Smooth muscle cell (in vitro differentiated cells): ENCODE results near the gene ACTL9. TPM values are rescaled to one million over a fixed set of nuclear protein-coding genes. Genes with fewer than 3 reads are reported as not detected.
"Not testable (repeated sequence)": the region's sequence is repeated elsewhere in the genome, so short reads cannot be mapped to it uniquely, and the experiment has no call there.

ENCODE experiments used
- DNase-seq: peaks from one replicate; lab custom pipeline; 2025; ENCODE audit not compliant: unreplicated experiment; lab: John Stamatoyannopoulos, UW
- H2AFZ ChIP-seq: fragments of 200-600 bp; sonication (generic); 2 replicates; pipeline ENCODE4 v1.6.0; 2016; ENCODE audit warnings: antibody characterized with exemption, low read depth, mild to moderate bottlenecking
- H3F3A ChIP-seq: fragments of 200-600 bp; sonication (generic); 2 replicates; pipeline ENCODE4 v1.6.0; 2017; ENCODE audit warnings: antibody characterized with exemption, low read depth
- H3K27ac ChIP-seq: fragments of 200-600 bp; sonication (generic); 2 replicates; pipeline ENCODE4 v1.5.1; 2016; ENCODE audit warnings: low read depth, mild to moderate bottlenecking
- H3K27me3 ChIP-seq: fragments of 200-600 bp; sonication (generic); 2 replicates; pipeline ENCODE4 v1.6.1; 2016; ENCODE audit warnings: low read depth, mild to moderate bottlenecking
- H3K36me3 ChIP-seq: fragments of 200-600 bp; sonication (generic); 2 replicates; pipeline ENCODE4 v1.5.1; 2016; ENCODE audit warnings: low read depth
- H3K4me1 ChIP-seq: fragments of 200-600 bp; sonication (generic); 2 replicates; pipeline ENCODE4 v1.5.1; 2016; ENCODE audit warnings: low read depth
- H3K4me2 ChIP-seq: fragments of 200-600 bp; sonication (generic); 2 replicates; pipeline ENCODE4 v1.6.0; 2016; ENCODE audit warnings: mild to moderate bottlenecking
- H3K4me3 ChIP-seq: fragments of 200-600 bp; sonication (generic); 2 replicates; pipeline ENCODE4 v1.5.1; 2016; ENCODE audit warnings: mild to moderate bottlenecking
- H3K79me2 ChIP-seq: fragments of 200-600 bp; sonication (generic); 2 replicates; pipeline ENCODE4 v1.6.0; 2016; ENCODE audit warnings: low read depth, mild to moderate bottlenecking
- H3K9ac ChIP-seq: fragments of 200-600 bp; sonication (generic); 2 replicates; pipeline ENCODE4 v1.6.0; 2016; ENCODE audit warnings: low read depth
- H3K9me3 ChIP-seq: fragments of 200-600 bp; sonication (generic); replicated peaks from 2 replicates; pipeline ENCODE4 v1.5.1; 2016; ENCODE audit warnings: low read depth
- H4K20me1 ChIP-seq: fragments of 200-600 bp; sonication (generic); 2 replicates; pipeline ENCODE4 v1.6.0; 2016; ENCODE audit warnings: low read depth
- WGBS: methylation state at CpG from one replicate; pipeline ENCODE4 v1.1.7; 2016; ENCODE audit warnings: low lambda C conversion rate; 5-methylcytosine and 5-hydroxymethylcytosine counted together
- polyA plus RNA-seq: library from polyadenylated mRNA; unstranded; fragments of >200 nt; fragmentation: Nextera tagmentation; extraction: Ambion mirVana; gene quantifications from 2 replicates; pipeline ENCODE4 v1.2.1, GENCODE V29; 2016
- total RNA-seq: library from RNA; depleted of rRNA; stranded (reverse); fragments of >200 nt; gene quantifications from 2 replicates; pipeline ENCODE4 v1.2.3, GENCODE V29; 2014
- TF ChIP-seq, protein P1 (sequence below): fragments of 200-600 bp; sonication (generic); IDR thresholded peaks from 2 replicates; pipeline ENCODE4 v1.5.1; 2017; ENCODE audit warnings: borderline replicate concordance, mild to moderate bottlenecking, antibody characterized with exemption; ENCODE audit not compliant: insufficient read depth, poor library complexity, severe bottlenecking

ACTL9 gene, protein sequence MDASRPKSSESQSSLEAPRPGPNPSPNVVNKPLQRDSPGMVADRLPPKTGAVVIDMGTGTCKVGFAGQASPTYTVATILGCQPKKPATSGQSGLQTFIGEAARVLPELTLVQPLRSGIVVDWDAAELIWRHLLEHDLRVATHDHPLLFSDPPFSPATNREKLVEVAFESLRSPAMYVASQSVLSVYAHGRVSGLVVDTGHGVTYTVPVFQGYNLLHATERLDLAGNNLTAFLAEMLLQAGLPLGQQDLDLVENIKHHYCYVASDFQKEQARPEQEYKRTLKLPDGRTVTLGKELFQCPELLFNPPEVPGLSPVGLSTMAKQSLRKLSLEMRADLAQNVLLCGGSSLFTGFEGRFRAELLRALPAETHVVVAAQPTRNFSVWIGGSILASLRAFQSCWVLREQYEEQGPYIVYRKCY
- total RNA-seq (not detected in 2 replicates), polyA plus RNA-seq (not detected in 2 replicates)

DNA sequence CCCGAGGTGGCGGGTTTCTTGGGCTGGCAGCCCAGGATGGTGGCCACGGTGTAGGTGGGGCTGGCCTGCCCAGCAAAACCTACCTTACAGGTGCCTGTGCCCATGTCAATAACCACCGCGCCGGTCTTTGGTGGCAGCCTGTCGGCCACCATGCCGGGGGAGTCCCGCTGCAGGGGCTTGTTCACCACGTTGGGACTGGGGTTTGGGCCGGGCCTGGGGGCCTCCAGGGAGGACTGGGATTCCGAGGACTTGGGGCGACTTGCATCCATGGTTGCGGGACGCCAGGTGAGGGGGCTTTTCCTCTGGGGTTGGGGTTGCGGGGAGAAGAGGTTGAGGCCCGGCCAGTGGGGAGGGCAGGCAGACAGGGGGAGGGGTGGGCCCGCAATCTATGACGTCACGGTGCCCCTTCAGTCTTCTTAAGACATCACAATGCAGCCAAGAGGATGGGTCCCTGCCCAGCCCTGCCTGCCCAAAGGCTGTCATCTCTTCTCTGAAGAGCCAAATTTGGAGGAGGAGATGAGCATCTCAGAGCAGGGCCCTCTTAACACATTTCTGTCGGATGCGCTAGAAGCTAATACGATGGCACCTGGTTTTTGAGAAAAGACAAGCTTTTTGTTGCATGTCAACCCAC, at the start of gene ACTL9:
ACTL9 (minus strand) TSS at position 363 of the 631 bp plus-strand sequence; CDS start at position 269, 94 bp downstream.
- Histone ChIP-seq H3K4me3 (no peak within 1 kb of the TSS), H3F3A (no peaks in the 10 kb centered on the region), H3K79me2 (no peaks in the 10 kb centered on the region), H2AFZ (no peak within 1 kb of the TSS), H3K9me3 (no peaks in the 10 kb centered on the region), H3K27ac (no peak within 1 kb of the TSS), H3K27me3 (no peaks in the 10 kb centered on the region), H4K20me1 (no peaks in the 10 kb centered on the region), H3K4me1 (no peaks in the 10 kb centered on the region), H3K4me2 (no peak within 1 kb of the TSS), H3K36me3 (no peaks in the 10 kb centered on the region), H3K9ac (no peak within 1 kb of the TSS)
- WGBS: 68% methylated on average over 18 of the region's 23 CpGs
- TF ChIP-seq, protein P1, sequence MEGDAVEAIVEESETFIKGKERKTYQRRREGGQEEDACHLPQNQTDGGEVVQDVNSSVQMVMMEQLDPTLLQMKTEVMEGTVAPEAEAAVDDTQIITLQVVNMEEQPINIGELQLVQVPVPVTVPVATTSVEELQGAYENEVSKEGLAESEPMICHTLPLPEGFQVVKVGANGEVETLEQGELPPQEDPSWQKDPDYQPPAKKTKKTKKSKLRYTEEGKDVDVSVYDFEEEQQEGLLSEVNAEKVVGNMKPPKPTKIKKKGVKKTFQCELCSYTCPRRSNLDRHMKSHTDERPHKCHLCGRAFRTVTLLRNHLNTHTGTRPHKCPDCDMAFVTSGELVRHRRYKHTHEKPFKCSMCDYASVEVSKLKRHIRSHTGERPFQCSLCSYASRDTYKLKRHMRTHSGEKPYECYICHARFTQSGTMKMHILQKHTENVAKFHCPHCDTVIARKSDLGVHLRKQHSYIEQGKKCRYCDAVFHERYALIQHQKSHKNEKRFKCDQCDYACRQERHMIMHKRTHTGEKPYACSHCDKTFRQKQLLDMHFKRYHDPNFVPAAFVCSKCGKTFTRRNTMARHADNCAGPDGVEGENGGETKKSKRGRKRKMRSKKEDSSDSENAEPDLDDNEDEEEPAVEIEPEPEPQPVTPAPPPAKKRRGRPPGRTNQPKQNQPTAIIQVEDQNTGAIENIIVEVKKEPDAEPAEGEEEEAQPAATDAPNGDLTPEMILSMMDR: no peak
- DNase-seq: no peak

DNA sequence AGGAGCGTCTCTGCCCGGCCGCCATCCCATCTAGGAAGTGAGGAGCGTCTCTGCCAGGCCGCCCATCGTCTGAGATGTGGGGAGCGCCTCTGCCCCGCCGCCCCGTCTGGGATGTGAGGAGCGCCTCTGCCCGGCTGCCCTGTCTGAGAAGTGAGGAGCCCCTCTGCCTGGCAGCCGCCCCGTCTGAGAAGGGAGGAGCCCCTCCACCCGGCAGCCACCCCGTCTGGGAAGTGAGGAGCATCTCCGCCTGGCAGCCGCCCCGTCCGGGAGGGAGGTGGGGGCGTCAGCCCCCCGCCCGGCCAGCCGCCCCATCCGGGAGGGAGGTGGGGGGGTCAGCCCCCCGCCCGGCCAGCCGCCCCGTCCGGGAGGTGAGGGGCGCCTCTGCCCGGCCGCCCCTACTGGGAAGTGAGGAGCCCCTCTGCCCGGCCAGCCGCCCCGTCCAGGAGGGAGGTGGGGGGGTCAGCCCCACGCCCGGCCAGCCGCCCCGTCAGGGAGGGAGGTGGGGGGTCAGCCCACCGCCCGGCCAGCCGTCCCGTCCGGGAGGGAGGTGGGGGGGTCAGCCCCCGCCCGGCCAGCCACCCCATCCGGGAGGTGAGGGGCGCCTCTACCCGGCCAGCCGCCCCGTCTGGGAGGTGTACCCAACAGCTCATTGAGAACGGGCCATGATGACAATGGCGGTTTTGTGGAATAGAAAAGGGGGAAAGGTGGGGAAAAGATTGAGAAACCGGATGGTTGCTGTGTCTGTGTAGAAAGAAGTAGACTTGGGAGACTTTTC, 40.9 kb upstream of the ACTL9 start:
- not testable (repeated sequence) for H3K27ac ChIP-seq, H3K4me1 ChIP-seq, H3K4me2 ChIP-seq, H3K9me3 ChIP-seq, H3K36me3 ChIP-seq, H4K20me1 ChIP-seq, H3K79me2 ChIP-seq, H3K4me3 ChIP-seq, H3F3A ChIP-seq, H3K27me3 ChIP-seq, H2AFZ ChIP-seq, H3K9ac ChIP-seq, DNase-seq
- 89% methylated on average over 9 of the region's 55 CpGs for WGBS

DNA sequence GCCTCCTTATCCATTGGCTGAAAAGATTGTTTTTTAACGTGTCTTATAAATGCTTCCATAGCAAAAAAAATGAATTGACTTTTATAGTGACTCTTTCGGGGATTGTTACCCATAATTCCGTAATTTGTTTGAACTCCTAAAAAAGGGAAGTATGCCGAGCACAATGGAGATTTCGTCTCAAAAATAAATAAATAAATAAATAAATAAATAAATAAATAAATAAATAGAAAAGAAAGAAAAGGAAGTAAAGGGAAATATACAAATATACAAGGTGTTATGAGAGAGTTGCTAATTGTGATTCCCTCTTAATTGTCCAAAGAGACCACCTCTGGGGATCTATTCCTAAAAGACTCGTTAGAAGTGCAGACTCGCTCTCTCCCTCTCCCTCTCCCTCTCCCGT, 39.8 kb upstream of the ACTL9 start:
- no peaks in the 10 kb centered on the region for H3F3A ChIP-seq
- H4K20me1 ChIP-seq: no peaks in the 10 kb centered on the region
- no peak overlapping the region for H3K4me3 ChIP-seq
- H3K79me2 ChIP-seq: no peaks in the 10 kb centered on the region
- H3K4me1 ChIP-seq: no peaks in the 10 kb centered on the region
- 73% methylated on average over 8 of the region's 8 CpGs for WGBS
- no peaks in the 10 kb centered on the region for H3K27me3 ChIP-seq
- no peaks in the 10 kb centered on the region for H3K36me3 ChIP-seq
- no peak overlapping the region for H3K4me2 ChIP-seq
- no peak overlapping the region for H2AFZ ChIP-seq
- no peak overlapping the region for H3K27ac ChIP-seq
- DNase-seq: no peak
- H3K9ac ChIP-seq: no peak overlapping the region
- TF ChIP-seq, protein P1: no peak
- H3K9me3 ChIP-seq: no peaks in the 10 kb centered on the region

DNA sequence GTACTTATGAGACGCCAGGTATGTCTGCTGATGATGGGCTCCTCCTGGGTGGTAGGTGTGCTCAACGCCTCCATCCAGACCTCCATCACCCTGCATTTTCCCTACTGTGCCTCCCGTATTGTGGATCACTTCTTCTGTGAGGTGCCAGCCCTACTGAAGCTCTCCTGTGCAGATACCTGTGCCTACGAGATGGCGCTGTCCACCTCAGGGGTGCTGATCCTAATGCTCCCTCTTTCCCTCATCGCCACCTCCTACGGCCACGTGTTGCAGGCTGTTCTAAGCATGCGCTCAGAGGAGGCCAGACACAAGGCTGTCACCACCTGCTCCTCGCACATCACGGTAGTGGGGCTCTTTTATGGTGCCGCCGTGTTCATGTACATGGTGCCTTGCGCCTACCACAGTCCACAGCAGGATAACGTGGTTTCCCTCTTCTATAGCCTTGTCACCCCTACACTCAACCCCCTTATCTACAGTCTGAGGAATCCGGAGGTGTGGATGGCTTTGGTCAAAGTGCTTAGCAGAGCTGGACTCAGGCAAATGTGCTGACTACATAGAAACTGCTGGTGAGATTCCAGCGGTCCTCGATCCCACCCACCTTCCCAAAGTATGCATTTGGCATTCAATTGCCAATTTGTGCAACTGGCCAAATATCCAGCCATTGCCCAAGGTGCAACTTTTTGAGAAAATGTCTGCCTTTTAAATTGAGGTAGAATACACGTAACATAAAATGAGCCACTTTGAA, 33.0 kb upstream of the ACTL9 start:
- Histone ChIP-seq H3K27ac (no peak overlapping the region), H3K4me1 (no peaks in the 10 kb centered on the region), H3K4me3 (no peak overlapping the region), H3K79me2 (no peaks in the 10 kb centered on the region), H3K4me2 (no peak overlapping the region), H3K27me3 (no peaks in the 10 kb centered on the region), H4K20me1 (no peaks in the 10 kb centered on the region), H3K9me3 (peaks cover 7% of the 10 kb centered on the region), H3K36me3 (no peaks in the 10 kb centered on the region), H3K9ac (no peak overlapping the region), H2AFZ (no peak overlapping the region), H3F3A (no peaks in the 10 kb centered on the region)
- TF ChIP-seq, protein P1: no peak
- DNase-seq: no peak
- WGBS: 84% methylated on average over 19 of the region's 19 CpGs
